GM12864 (cell line): ENCODE data around the gene HSD17B8.

ENCODE experiments used
- DNase-seq: peaks from one replicate; pipeline ENCODE4 v3.0.0-alpha.2; 2011; ENCODE audit warnings: low read depth
- H3K4me3 ChIP-seq: 2 replicates; pipeline ENCODE4 v1.5.1; 2011; ENCODE audit warnings: mild to moderate bottlenecking, low read depth, low read length, control low read depth
- CTCF ChIP-seq: IDR thresholded peaks from 2 replicates; pipeline ENCODE4 v1.5.1; 2011; ENCODE audit warnings: low read depth, mild to moderate bottlenecking, moderate library complexity, low read length, control low read depth, inconsistent platforms; ENCODE audit errors: missing control alignments

Gene HSD17B8

DNA sequence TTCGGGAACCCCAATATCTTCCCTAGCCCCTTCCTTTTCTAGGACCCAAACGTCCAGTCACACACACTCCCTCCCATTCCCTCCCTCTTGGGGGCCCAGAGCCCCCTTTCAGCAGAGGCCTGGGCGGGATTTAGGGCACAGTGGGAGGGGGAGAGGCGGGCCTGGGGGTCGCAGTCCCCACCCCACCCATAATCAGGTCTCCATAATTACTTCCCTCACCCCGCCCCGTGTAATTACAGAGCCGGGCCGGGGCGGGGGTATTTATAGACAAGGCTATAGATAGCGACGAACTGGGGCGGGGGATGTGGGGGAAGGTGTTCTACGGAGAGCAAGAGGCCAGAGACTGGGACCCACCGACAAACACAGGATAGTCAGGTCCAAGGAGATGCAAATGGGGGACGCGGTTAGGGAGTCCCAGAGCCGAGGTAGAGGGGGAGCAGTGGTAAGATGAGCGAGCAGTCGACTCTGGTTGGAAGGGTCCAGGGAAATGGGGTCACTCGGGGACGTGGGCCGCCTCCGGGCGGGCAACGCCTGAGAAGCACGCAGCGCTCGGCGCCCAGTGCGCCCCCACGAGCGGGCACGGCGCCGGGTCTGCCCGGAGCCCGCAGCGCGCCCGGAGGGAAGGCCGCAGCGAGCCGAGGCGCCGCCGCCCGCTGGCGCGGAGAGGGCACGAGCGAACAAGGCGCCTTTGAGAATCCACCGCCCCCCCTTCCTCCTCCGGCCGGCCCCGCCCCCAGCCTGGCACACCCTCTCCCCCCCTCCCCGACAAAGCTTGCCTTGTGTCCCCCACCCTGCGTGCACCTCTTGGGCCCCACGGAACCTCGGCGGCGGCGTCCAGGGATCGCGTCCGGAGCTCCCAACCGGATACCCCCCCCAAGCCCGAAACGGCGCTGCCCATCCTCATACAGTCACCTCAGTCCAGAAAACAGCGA lies 11.5 kb upstream of the HSD17B8 start:
- no peak overlapping the region for H3K4me3 ChIP-seq
- no peak for TF ChIP-seq CTCF
- no peak for DNase-seq

GRCh38 chr6:33193619-33194018 lies 10.8 kb upstream of the HSD17B8 start:
- H3K4me3 ChIP-seq: no peak overlapping the region
- TF ChIP-seq CTCF: no peak

GRCh38 chr6:33194431-33194979 lies 9.9 kb upstream of the HSD17B8 start:
- no peak overlapping the region for H3K4me3 ChIP-seq
- TF ChIP-seq CTCF: no peak
- DNase-seq: no peak

More at GRCh38 chr6:33193619-33194018, 10.8 kb upstream of the HSD17B8 start:
- DNase-seq: no peak

DNA sequence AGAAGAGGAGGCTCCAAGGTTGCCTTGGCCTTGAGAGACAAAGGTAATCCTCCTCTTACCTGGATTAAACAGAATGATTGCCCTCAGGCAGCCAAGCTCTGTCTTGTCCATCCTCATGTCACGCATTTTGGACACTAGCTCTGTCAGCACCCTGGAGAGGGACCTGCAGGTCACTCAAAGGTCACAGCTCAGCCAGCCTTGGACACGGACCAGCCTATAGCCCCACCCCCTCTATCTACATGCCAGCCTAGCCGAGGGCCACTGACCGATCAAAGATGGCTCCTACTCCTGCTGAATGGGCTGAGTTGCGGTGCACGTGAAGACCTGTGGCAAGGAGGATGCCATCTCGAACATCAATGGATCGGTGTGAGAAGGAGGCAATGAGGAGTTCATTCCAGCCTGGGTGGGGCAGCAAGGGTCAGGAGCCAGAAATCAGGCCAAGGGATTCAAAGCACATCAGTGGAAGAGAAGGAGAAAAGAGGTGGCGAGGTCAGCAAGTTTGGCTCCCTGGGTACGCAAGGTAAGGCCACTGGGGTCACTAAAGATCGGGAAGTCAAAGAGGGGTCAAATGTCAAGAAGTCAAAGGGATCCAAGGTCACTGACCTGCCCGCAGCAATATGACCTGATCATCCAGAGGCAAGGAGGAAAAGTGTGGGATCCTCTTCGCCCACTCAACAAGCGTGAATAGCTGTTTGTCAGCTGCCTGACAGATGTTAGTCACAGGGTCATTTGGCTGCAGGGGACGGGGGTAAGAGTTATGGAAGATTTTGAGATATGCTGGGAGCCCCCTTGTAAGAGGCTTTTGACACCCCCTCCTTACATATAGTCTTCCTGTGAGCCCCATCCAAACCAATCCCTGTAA lies 8.9 kb upstream of the HSD17B8 start:
- H3K4me3 ChIP-seq: no peak overlapping the region
- DNase-seq: no peak
- no peak for TF ChIP-seq CTCF

- H3K4me3 ChIP-seq: no peak overlapping the region
- DNase-seq: no peak
- TF ChIP-seq CTCF: peak; percentile 79
Measured at GRCh38 chr6:33197431-33198048, 6.9 kb upstream of the HSD17B8 start.

- no peak overlapping the region for H3K4me3 ChIP-seq
- no peak for DNase-seq
- TF ChIP-seq CTCF: no peak
Measured at GRCh38 chr6:33198159-33198852, 6.1 kb upstream of the HSD17B8 start.
